Activated naive CD4-positive, alpha-beta T cell treated with anti-CD3 and anti-CD28 coated beads for 36 hours (primary cell): ENCODE results near the gene MYO1A. TPM values are rescaled to one million over a fixed set of nuclear protein-coding genes. Genes with fewer than 3 reads are reported as not detected.

ENCODE experiments used
- CTCF ChIA-PET: fragments of 350-600 bp; sonication (Branson Sonifier 250); formaldehyde crosslinking; loops from one replicate; lab custom pipeline; 2021; ENCODE audit warnings: antibody characterized with exemption; lab: Charles Lee
- DNase-seq: peaks from one replicate; pipeline ENCODE4 v3.0.0-alpha.2; 2020
- H3K27ac Mint-ChIP-seq: one replicate; pipeline ENCODE4 v1.8.0; 2021; ENCODE audit warnings: mild to moderate bottlenecking, mixed read lengths
- H3K27me3 Mint-ChIP-seq: one replicate; pipeline ENCODE4 v1.8.0; 2021; ENCODE audit warnings: low read depth, mixed read lengths
- H3K36me3 Mint-ChIP-seq: one replicate; pipeline ENCODE4 v1.8.0; 2021; ENCODE audit warnings: low read depth, mixed read lengths
- H3K4me1 Mint-ChIP-seq: one replicate; pipeline ENCODE4 v1.8.0; 2021; ENCODE audit warnings: low read depth, mixed read lengths
- H3K4me3 Mint-ChIP-seq: one replicate; pipeline ENCODE4 v1.8.0; 2021; ENCODE audit warnings: mild to moderate bottlenecking, moderate library complexity, mixed read lengths
- H3K9me3 Mint-ChIP-seq: one replicate; pipeline ENCODE4 v1.8.0; 2021; ENCODE audit warnings: mixed read lengths
- intact Hi-C: fragments of 100-400 bp; cut with micrococcal nuclease; formaldehyde crosslinking; loops from one replicate; pipeline ENCODE4 v1.15.1; 2023
- total RNA-seq, 2 experiments: library from RNA; stranded (reverse); gene quantifications; one replicate each; pipeline ENCODE4 v1.2.3, GENCODE V29; 2021

Gene MYO1A
- total RNA-seq, 2 experiments from 2014 or later, result 1.4 to 1.5 TPM

DNA sequence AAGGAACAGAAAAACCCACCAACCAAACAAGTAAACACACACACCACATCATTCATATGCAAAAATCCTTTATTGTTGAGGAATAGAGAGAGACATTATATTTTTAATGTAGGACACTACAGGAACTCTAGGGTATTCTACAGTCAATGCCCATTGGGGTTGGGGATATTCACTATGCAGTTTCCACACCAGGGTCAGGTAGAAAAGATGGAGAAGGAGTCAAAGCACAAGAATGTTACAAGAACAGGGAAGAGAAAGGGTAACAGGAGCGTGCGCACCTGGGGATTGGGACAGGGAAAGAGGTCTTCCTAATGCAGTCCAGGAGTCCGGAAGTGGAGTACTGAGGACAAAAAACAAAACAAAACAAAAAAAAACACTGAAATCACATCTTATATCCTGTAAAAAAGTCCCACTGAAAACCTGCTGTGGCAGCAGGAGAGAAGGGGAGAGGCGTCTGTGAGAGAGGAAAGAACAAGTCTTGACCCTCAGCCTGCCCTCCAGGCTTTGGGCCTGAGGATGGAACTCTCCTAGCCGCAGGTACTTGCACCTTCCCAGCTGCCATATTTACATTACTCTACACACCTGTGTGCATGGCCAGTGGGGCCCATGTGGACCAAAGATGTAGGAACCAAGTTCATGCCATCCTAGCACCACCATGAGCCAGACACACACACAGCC, 39.8 kb downstream of the MYO1A start:
- intact Hi-C loops, result loop anchor here (5.0 to 10.0 kb wide), 3 partner anchors 232 to 495 kb away; partner anchors contain the start of gene PTGES3
- H3K27me3 Mint-ChIP-seq, result no peaks in the 10 kb centered on the region
- CTCF ChIA-PET, result interaction anchor here (1.1 to 14.0 kb wide), 10 partner anchors 8 to 172 kb away, joined by 3 to 271 read pairs (median 10); partner anchors contain the start of gene STAT6
- H3K27ac Mint-ChIP-seq, result no peak overlapping the region
- no peak overlapping the region for H3K4me3 Mint-ChIP-seq
- no peak for DNase-seq
- H3K9me3 Mint-ChIP-seq, result no peaks in the 10 kb centered on the region
- H3K36me3 Mint-ChIP-seq, result no peaks in the 10 kb centered on the region
- peaks cover 71% of the 10 kb centered on the region for H3K4me1 Mint-ChIP-seq

DNA sequence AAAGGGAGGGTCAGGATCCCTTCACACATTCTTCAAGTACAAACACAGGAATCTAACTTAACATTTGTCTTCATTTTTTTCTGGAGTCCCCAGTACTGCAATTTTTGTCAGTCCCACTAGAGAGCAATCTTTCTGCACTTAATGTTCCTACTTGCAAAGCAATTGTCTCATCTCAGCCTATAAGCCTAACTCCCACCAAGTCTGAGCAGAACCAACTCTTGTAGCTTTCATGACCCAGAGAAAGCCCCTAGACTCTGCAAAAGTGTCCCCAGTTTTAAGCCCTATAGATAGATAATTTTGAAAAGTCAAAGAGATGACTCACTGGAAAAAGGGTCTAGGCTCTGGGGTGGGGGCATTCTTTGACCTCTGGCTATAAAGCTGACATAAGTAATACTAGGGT, 41.8 kb downstream of the MYO1A start:
- Mint-ChIP-seq H3K4me3 (no peak overlapping the region), H3K9me3 (no peaks in the 10 kb centered on the region), H3K27ac (peak overlapping the region; percentile 85), H3K27me3 (no peaks in the 10 kb centered on the region), H3K36me3 (peaks cover 12% of the 10 kb centered on the region), H3K4me1 (peaks cover 76% of the 10 kb centered on the region)
- CTCF ChIA-PET, result interaction anchor here (0.6 to 14.0 kb wide), 25 partner anchors 9 to 251 kb away, joined by 3 to 271 read pairs (median 4); partner anchors contain the start of genes MYO1A, STAT6 and TAC3
- peak; percentile 28 for DNase-seq
- intact Hi-C loops, result loop anchor here (1.0 to 10.0 kb wide), 9 partner anchors 9 to 493 kb away; partner anchors contain the start of gene PTGES3

DNA sequence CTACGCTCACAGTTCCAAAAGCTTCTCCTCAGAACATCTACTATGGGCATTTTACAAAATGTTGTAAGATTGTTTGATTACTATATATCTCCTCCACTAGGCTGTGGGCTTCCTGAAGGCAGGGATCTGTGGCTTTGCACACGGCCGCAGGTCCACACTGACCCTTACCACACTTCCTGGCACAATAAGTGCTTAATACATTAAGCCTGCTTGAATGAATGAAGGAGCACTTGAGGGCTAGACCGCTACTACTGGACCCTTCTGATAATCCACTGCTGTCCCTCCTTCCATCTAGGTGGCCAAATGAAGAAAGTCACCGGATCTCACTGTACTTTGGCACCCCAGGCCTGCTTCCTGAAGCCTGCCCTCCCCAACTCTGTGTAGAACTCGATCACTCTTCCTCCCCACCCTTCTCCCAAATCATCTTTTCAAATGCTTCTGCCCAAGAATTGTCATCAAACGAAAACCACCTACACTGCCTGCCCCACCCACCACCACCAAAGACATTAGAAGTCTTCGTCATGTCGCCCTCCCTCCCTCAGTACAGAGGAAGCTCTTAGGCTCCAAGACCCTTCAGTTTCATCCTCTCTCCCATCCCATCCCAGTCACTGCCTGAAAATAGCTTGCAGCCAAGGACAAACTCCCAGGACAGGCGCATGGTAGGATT, 43.0 kb downstream of the MYO1A start:
- intact Hi-C loops, result loop anchor here (5.0 to 10.0 kb wide), 3 partner anchors 235 to 492 kb away; partner anchors contain the start of gene PTGES3
- DNase-seq, result peak; percentile 47
- Mint-ChIP-seq H3K27ac (peak overlapping the region; percentile 85), H3K36me3 (peaks cover 19% of the 10 kb centered on the region), H3K27me3 (no peaks in the 10 kb centered on the region), H3K4me3 (peak overlapping the region; percentile 79), H3K4me1 (peaks cover 72% of the 10 kb centered on the region), H3K9me3 (no peaks in the 10 kb centered on the region)
- CTCF ChIA-PET, result interaction anchor here (0.6 to 14.0 kb wide), 18 partner anchors 8 to 251 kb away, joined by 3 to 271 read pairs (median 4); partner anchors contain the start of genes NAB2, STAT6 and TAC3

DNA sequence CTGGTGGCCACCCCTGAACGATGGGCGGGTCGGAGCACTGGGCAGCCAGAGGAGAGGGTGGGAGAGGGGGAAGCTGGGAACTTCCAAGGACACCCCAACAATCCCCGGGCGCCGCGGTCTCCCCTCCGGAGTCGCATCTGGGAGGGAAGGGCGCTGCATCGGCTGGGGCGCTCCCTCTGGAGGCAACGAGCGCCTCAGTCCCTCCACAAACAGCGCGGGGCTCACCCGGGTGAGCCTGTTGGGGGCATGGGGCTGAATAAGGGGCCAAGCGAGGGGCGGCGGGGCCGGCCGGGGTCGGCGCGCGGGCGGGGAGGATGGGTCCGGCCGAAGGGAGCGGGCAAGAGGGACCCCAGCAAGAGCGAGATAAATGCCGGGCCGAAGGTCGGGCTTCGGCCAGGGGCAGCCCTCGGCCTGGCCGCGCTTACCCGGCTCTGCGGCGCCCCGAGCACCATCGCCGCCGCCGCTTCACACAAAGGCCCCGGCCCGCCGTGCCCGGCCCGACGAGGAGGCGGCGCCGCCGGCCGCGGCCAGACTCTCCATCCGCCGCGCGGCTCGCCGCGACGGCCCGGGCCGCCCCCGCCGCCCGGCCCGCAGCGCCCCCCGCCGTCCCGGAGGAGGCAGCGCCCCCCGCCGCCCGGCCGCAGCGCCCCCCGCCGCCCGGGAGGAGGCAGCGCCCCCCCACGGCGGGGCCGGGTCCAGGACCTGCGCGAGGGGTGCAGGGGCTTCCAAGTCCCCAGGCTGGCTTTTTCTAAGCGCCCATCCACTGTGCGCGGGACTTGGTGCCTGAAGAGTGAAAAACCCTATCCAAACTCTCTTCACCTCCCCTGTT, 43.7 kb downstream of the MYO1A start, which contains the start of gene ZBTB39:
Gene ZBTB39 (minus strand): TSS at position 567 of the 829 bp plus-strand sequence. CDS start 1,629 bp downstream, outside the sequence.
- Mint-ChIP-seq H3K9me3 (no peaks in the 10 kb centered on the region), H3K27me3 (no peaks in the 10 kb centered on the region), H3K4me3 (peak within 1 kb of the TSS; percentile 92), H3K36me3 (peaks cover 23% of the 10 kb centered on the region), H3K4me1 (peaks cover 72% of the 10 kb centered on the region), H3K27ac (peak within 1 kb of the TSS; percentile 90)
- peak; percentile 59 for DNase-seq
- intact Hi-C loops, result loop anchor here (5.0 to 10.0 kb wide), 3 partner anchors 236 to 491 kb away; partner anchors contain the start of gene PTGES3
- CTCF ChIA-PET, result interaction anchor here (0.7 to 14.0 kb wide), 20 partner anchors 9 to 251 kb away, joined by 3 to 271 read pairs (median 4); partner anchors contain the start of genes NAB2, PRIM1, STAT6 and TAC3

- intact Hi-C loops, result loop anchor here (5.0 to 10.0 kb wide), 3 partner anchors 238 to 490 kb away; partner anchors contain the start of gene PTGES3
- H3K4me1 Mint-ChIP-seq, result peaks cover 74% of the 10 kb centered on the region
Observed at GRCh38 chr12:57004651-57005050, 45.3 kb downstream of the MYO1A start.

GRCh38 chr12:57003395-57003794, 46.5 kb downstream of the MYO1A start:
- Mint-ChIP-seq H3K36me3 (peaks cover 29% of the 10 kb centered on the region), H3K4me1 (peaks cover 80% of the 10 kb centered on the region)
- intact Hi-C loops, result loop anchor here (10.0 kb wide), 1 partner anchor 489 kb away; no protein-coding TSS in a partner anchor

More at GRCh38 chr12:57004651-57005050, 45.3 kb downstream of the MYO1A start:
- Mint-ChIP-seq H3K27ac (no peak overlapping the region), H3K36me3 (peaks cover 29% of the 10 kb centered on the region), H3K27me3 (no peaks in the 10 kb centered on the region), H3K9me3 (no peaks in the 10 kb centered on the region), H3K4me3 (peak overlapping the region; percentile 92)
- CTCF ChIA-PET, result interaction anchor here (0.6 to 14.0 kb wide), 14 partner anchors 8 to 347 kb away, joined by 3 to 271 read pairs (median 4); partner anchors contain the start of genes PRIM1, STAT6 and TAC3
- DNase-seq, result no peak

GRCh38 chr12:57001448-57001906, 48.5 kb downstream of the MYO1A start:
- no peak overlapping the region for H3K4me3 Mint-ChIP-seq
- no peaks in the 10 kb centered on the region for H3K9me3 Mint-ChIP-seq
- no peak overlapping the region for H3K27ac Mint-ChIP-seq
- intact Hi-C loops, result loop anchor here (1.0 to 10.0 kb wide), 2 partner anchors 244 to 487 kb away; no protein-coding TSS in a partner anchor
- peaks cover 71% of the 10 kb centered on the region for H3K4me1 Mint-ChIP-seq
- peak; percentile 87 for DNase-seq
- no peaks in the 10 kb centered on the region for H3K27me3 Mint-ChIP-seq
- CTCF ChIA-PET, result interaction anchor here (0.5 to 14.0 kb wide), 37 partner anchors 9 to 412 kb away, joined by 3 to 271 read pairs (median 5); partner anchors contain the start of genes HSD17B6, LRP1, PRIM1 and STAT6
- peaks cover 35% of the 10 kb centered on the region for H3K36me3 Mint-ChIP-seq

More at GRCh38 chr12:57003395-57003794, 46.5 kb downstream of the MYO1A start:
- no peak for DNase-seq
- Mint-ChIP-seq H3K4me3 (no peak overlapping the region), H3K27ac (no peak overlapping the region), H3K27me3 (no peaks in the 10 kb centered on the region), H3K9me3 (no peaks in the 10 kb centered on the region)
- CTCF ChIA-PET, result interaction anchor here (0.6 to 14.0 kb wide), 10 partner anchors 8 to 365 kb away, joined by 3 to 271 read pairs (median 8); partner anchors contain the start of genes PRIM1 and STAT6

DNA sequence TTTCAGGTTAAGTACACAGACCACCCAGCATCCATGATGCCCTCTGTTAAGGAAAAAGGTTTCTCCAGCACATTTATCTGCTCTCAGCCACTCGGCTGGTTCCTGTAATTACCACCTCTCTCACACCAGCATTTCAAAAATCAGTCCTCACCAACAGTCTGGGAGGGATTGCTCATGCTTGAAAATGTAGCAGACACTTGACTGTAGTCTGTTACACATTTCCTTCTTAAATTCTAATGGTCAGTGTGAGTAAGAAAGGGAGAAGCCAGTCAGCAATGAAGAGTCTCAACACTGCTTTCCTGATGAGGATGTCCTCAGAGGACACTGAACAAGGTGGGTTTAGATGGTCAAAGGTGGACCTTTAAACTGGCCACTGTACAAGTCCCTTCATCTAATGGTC, 49.5 kb downstream of the MYO1A start:
- H3K4me3 Mint-ChIP-seq, result no peak overlapping the region
- DNase-seq, result no peak
- H3K36me3 Mint-ChIP-seq, result peaks cover 41% of the 10 kb centered on the region
- H3K4me1 Mint-ChIP-seq, result peaks cover 65% of the 10 kb centered on the region
- intact Hi-C loops, result loop anchor here (10.0 kb wide), 1 partner anchor 486 kb away; no protein-coding TSS in a partner anchor
- no peak overlapping the region for H3K27ac Mint-ChIP-seq
- CTCF ChIA-PET, result interaction anchor here (0.7 to 14.0 kb wide), 11 partner anchors 12 to 244 kb away, joined by 3 to 271 read pairs (median 5); partner anchors contain the start of genes LRP1, PRIM1 and STAT6
- H3K9me3 Mint-ChIP-seq, result no peaks in the 10 kb centered on the region
- no peaks in the 10 kb centered on the region for H3K27me3 Mint-ChIP-seq

DNA sequence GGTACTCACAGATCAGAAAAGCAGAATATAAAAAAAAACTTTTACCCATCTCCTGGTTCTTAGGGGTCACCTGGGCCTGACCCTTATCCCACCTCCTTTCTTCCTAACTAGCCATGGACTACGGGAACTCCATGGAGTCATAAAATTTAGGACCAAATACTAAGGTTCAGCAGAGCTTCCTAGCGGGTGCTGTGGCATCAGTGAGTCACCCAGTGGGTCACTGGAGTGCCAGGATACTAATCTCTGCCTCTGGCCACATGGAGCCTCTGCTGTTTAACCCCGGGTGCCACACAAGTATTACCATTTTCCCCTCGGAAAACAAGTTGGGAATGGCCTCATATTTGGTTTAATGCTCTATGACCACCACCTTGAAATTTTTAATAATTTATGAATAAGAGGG, 50.5 kb downstream of the MYO1A start:
- no peaks in the 10 kb centered on the region for H3K27me3 Mint-ChIP-seq
- no peaks in the 10 kb centered on the region for H3K9me3 Mint-ChIP-seq
- H3K27ac Mint-ChIP-seq, result no peak overlapping the region
- no peak for DNase-seq
- no peak overlapping the region for H3K4me3 Mint-ChIP-seq
- intact Hi-C loops, result loop anchor here (1.0 kb wide), 2 partner anchors 9 to 159 kb away; no protein-coding TSS in a partner anchor
- CTCF ChIA-PET, result interaction anchor here (0.7 to 8.5 kb wide), 10 partner anchors 8 to 243 kb away, joined by 3 to 87 read pairs (median 4); partner anchors contain the start of genes PRIM1 and STAT6
- peaks cover 40% of the 10 kb centered on the region for H3K36me3 Mint-ChIP-seq
- peaks cover 57% of the 10 kb centered on the region for H3K4me1 Mint-ChIP-seq

DNA sequence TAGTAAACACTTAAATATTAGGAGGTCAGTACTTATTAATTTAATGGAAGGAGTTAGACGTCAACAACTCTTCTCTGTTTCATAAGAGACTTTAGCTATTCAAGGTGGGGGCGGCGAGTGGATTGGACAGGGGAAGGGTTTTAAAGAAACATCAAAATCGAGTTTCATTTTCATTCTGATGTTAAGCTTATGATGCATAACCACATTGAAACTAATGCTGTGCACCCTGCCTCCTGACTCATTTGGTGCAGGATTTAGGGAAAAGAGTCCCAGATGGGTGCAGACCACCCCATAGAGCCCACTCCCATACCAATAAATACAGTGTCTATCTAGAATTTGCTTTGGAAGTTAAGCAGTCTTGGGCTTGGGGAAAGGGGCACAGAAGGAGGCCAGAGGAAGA, 50.9 kb downstream of the MYO1A start:
- Mint-ChIP-seq H3K4me1 (peaks cover 53% of the 10 kb centered on the region), H3K27me3 (no peaks in the 10 kb centered on the region), H3K36me3 (peaks cover 35% of the 10 kb centered on the region), H3K4me3 (no peak overlapping the region), H3K9me3 (no peaks in the 10 kb centered on the region), H3K27ac (peak overlapping the region; percentile 48)
- peak; percentile 79 for DNase-seq
- intact Hi-C loops, result loop anchor here (1.0 kb wide), 2 partner anchors 9 to 159 kb away; no protein-coding TSS in a partner anchor
- CTCF ChIA-PET, result interaction anchor here (0.9 to 8.5 kb wide), 7 partner anchors 8 to 243 kb away, joined by 3 to 87 read pairs (median 4); partner anchors contain the start of gene PRIM1
